Measurements from ENCODE around the gene GSTK1.

GRCh38 chr7:143236408-143236990 is 26.7 kb upstream of the GSTK1 start:
- TF ChIP-seq CTCF (conservative IDR thresholded peaks at IDR 0.05; ENCODE audit: low read length) (no peak), EZH2phosphoT487 (IDR thresholded peaks at IDR 0.05; ENCODE audit: borderline replicate concordance) (no peak)
